GM12872 (cell line): ENCODE measurements around the gene EXOSC5.

ENCODE experiments used
- TF ChIP-seq, protein P1 (sequence below): IDR thresholded peaks from 3 replicates; pipeline ENCODE4 v1.5.1; 2011; ENCODE audit warnings: low read depth, mild to moderate bottlenecking, low read length, moderate library complexity; ENCODE audit not compliant: insufficient read depth

The EXOSC5 gene

DNA sequence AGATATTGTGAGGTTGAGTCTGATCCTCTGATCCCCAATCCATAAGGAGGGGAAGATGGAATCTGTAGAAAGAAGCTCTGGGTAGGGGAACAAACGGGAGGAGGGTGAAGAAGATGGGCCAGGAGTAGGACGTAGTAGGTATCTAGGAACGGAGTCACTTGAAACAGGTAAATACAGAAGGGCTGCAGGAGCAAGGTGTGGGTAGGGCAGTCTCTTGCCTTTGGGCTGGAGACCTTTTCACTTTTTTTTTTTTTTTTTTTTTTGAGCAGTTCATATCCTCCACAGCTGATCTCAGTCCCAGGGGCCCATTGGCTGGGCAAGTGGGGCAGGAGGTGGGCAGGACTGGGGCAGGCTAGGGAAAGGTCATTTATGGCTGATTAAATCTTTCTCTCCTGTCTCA is 1.9 kb upstream of the EXOSC5 start:
- TF ChIP-seq, protein P1, sequence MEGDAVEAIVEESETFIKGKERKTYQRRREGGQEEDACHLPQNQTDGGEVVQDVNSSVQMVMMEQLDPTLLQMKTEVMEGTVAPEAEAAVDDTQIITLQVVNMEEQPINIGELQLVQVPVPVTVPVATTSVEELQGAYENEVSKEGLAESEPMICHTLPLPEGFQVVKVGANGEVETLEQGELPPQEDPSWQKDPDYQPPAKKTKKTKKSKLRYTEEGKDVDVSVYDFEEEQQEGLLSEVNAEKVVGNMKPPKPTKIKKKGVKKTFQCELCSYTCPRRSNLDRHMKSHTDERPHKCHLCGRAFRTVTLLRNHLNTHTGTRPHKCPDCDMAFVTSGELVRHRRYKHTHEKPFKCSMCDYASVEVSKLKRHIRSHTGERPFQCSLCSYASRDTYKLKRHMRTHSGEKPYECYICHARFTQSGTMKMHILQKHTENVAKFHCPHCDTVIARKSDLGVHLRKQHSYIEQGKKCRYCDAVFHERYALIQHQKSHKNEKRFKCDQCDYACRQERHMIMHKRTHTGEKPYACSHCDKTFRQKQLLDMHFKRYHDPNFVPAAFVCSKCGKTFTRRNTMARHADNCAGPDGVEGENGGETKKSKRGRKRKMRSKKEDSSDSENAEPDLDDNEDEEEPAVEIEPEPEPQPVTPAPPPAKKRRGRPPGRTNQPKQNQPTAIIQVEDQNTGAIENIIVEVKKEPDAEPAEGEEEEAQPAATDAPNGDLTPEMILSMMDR: no peak

DNA sequence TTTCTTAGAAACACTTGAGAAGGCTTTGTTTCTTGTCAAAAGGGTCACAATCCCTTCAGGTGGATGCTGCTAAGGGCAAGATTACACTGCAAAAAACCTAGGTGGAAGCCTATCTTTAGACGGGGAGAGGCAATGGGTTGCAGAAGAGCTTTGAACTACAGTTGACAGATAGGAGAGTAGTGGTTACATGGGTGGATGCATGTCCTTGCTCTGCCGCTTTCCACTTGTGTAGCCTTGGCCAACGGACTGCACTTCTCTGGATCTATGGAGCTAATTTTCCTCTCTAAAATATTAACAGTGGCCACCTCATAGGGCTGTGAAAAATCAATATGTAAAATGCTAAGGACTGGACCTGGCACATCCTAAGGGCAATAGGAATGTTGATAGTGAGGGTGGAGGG is 1.4 kb upstream of the EXOSC5 start:
- TF ChIP-seq, protein P1: no peak

DNA sequence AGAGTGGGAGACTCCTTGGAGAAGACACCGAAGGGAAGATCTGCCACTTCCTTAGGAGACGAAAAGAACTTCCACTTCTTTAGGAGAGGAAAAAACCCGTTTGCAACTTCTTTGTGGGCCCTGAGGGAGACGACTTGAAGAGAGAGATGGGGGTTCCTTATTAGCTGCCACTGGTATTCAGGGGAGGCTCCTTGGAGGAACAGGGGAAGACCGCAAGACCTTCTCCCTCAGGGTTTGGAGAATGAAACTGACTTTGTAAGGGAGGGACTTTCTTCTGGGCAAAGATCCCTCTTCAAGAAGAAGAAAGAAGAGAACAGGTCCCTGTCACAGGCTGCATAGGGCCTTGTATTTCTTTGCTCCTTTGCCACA is 875 bp upstream of the EXOSC5 start:
- TF ChIP-seq, protein P1: no peak

DNA sequence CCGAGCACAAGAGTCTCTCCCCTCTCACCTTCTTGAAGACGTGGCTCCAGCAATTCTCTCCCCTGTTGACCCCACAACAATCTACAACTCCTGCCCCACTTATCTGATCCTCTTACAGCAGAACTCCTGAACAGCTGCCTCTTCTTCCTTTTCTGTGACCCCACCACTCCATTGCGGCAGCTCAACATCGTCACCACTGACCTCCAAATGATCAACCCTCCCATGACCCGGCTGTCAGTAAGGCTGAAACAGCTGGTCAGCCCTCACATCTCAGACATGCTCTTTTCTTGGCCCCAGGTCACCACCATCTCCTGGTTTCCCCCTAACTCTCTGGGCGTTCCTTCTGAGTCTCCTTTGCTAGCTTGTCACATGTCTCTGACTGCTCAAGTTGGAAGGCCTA is 1.8 kb downstream of the EXOSC5 start:
- TF ChIP-seq, protein P1: no peak

DNA sequence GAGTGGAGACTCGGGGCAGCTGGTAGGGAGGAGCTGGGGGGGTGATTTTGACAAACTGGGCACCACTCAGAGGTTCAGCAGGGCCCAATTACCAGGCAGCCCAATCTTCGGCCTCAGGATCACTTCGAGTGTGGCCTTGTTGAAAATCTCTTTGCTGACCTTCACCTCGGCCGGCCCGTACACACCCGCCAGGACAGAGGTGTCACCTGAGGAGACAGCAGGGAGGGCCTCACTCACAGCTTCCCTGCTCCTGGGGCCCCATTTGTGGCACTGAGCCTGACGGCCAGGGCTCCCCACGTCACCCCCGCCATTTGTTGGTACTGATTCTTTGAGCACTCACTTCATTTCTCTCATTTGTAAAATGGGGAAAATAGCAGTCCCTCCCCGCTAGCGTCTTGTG is 4.4 kb downstream of the EXOSC5 start:
- TF ChIP-seq, protein P1: no peak

DNA sequence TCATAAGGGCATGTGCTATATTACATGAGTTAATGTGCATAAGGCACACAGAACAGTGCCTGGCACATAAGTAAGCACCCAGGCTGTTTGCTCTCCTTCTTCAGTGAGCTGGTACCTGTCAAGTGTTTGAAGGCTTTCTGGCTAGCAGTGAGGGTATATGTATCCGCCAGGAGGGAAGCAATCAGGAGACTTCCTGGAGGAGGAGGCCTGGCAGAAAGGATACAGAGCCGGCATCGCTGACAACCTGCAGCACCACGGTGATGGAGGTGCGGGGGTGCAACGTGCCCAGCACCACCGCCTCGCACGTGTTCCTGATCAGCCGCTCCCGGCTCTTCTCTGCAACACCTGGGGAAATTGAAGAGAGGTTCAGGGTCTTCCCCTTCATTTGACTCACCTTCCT is 5.5 kb downstream of the EXOSC5 start:
- TF ChIP-seq, protein P1: no peak

DNA sequence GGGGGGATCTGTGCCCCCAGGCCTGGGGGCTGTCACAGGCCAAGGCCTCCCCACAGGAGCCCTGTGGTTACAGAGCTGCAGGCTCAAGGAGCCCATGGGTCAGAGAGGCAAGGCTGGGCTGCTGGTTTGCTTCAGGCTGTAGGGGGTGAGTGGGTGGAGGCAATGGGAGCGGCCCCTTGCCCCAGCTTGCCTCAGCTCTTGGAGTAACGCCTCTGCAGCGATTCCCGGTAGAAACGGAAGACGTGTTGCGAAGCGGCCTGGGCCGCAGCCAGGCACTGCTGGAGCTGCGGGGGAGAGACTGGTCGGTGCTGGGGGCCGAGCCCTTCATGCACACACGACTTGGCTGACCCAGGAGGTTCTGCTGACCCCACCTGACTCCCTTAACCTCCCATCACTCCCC is 10.7 kb downstream of the EXOSC5 start:
- TF ChIP-seq, protein P1: no peak

DNA sequence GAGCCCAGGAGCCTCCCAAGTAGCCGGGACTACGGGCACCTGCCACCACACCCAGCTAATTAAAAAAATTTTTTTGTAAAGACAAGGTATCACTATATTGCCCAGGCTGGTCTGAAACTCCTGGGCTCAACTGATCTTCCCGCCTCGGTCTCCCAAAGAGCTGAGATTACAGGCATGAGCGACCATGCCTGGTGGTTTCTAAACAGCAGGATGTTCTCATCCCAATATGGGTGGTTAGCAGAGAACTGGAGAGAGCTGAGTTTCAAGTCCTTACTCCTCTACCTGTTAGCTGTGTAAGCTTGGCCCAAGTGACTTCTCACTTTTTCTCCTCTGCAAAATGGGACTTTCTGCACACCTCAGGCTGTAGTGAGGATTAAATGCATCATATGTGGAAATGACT is 12.8 kb downstream of the EXOSC5 start:
- TF ChIP-seq, protein P1: no peak
